Neural progenitor cell (in vitro differentiated cells): Measurements from ENCODE around the gene CPNE4. TPM values are rescaled to one million over a fixed set of nuclear protein-coding genes. Genes with fewer than 3 reads are reported as not detected.

Experiments
- DNase-seq: peaks from one replicate; pipeline ENCODE4 v3.0.0-alpha.2; 2016; ENCODE audit warnings: low spot score
- H2AFZ ChIP-seq: fragments of 200-600 bp; sonication (generic); replicated peaks from 2 replicates; pipeline ENCODE4 v1.6.1; 2016; ENCODE audit warnings: antibody characterized with exemption
- H3F3A ChIP-seq: fragments of 200-600 bp; sonication (generic); 2 replicates; pipeline ENCODE4 v1.6.1; 2016; ENCODE audit warnings: antibody characterized with exemption, low read depth
- H3K27ac ChIP-seq: fragments of 200-600 bp; sonication (generic); 2 replicates; pipeline ENCODE4 v1.5.1; 2016; ENCODE audit warnings: mild to moderate bottlenecking
- H3K27me3 ChIP-seq: fragments of 200-600 bp; sonication (generic); 2 replicates; pipeline ENCODE4 v1.6.1; 2016; ENCODE audit warnings: mild to moderate bottlenecking, moderate library complexity
- H3K36me3 ChIP-seq: fragments of 200-600 bp; sonication (generic); 2 replicates; pipeline ENCODE4 v1.5.1; 2016
- H3K4me1 ChIP-seq: fragments of 200-600 bp; sonication (generic); 2 replicates; pipeline ENCODE4 v1.6.1; 2016; ENCODE audit warnings: mixed run types
- H3K4me2 ChIP-seq: fragments of 200-600 bp; sonication (generic); 2 replicates; pipeline ENCODE4 v1.6.1; 2016
- H3K4me3 ChIP-seq: fragments of 200-600 bp; sonication (generic); 2 replicates; pipeline ENCODE4 v1.5.1; 2016
- H3K79me2 ChIP-seq: fragments of 200-600 bp; sonication (generic); 2 replicates; pipeline ENCODE4 v1.6.1; 2016; ENCODE audit warnings: low read depth
- H3K9ac ChIP-seq: fragments of 200-600 bp; sonication (generic); 2 replicates; pipeline ENCODE4 v1.6.1; 2016
- H3K9me3 ChIP-seq: fragments of 200-600 bp; sonication (generic); 2 replicates; pipeline ENCODE4 v1.5.1; 2016; ENCODE audit warnings: low read depth
- H4K20me1 ChIP-seq: fragments of 200-600 bp; sonication (generic); 2 replicates; pipeline ENCODE4 v1.6.1; 2016; ENCODE audit warnings: low read depth
- H3K27ac Mint-ChIP-seq: 3 replicates; pipeline ENCODE4 v1.8.0; 2021; ENCODE audit warnings: mixed read lengths
- H3K27me3 Mint-ChIP-seq: 2 replicates; pipeline ENCODE4 v1.8.0; 2022; ENCODE audit warnings: low read depth, mild to moderate bottlenecking, inconsistent platforms, moderate library complexity, mixed read lengths; ENCODE audit not compliant: insufficient read depth
- H3K36me3 Mint-ChIP-seq: 3 replicates; pipeline ENCODE4 v1.8.0; 2021; ENCODE audit warnings: mixed read lengths
- H3K4me1 Mint-ChIP-seq: 3 replicates; pipeline ENCODE4 v1.8.0; 2021; ENCODE audit warnings: mixed read lengths
- H3K4me3 Mint-ChIP-seq: 3 replicates; pipeline ENCODE4 v1.8.0; 2021; ENCODE audit warnings: mild to moderate bottlenecking, moderate library complexity, mixed read lengths
- H3K9me3 Mint-ChIP-seq: 3 replicates; pipeline ENCODE4 v1.8.0; 2020; ENCODE audit warnings: mixed read lengths
- CTCF ChIP-seq: fragments of 200-600 bp; sonication (generic); IDR thresholded peaks from 2 replicates; pipeline ENCODE4 v1.5.1; 2017; ENCODE audit warnings: antibody characterized with exemption, mild to moderate bottlenecking
- EZH2 ChIP-seq: fragments of 200-600 bp; sonication (generic); IDR thresholded peaks from 2 replicates; pipeline ENCODE4 v1.6.1; 2017; ENCODE audit warnings: antibody characterized with exemption, mild to moderate bottlenecking, moderate library complexity
- EZH2phosphoT487 ChIP-seq: fragments of 200-600 bp; sonication (generic); IDR thresholded peaks from 2 replicates; pipeline ENCODE4 v1.6.1; 2017; ENCODE audit warnings: antibody characterized with exemption
- total RNA-seq: library from RNA; depleted of rRNA; stranded (reverse); fragments of >200 nt; gene quantifications from 2 replicates; pipeline ENCODE4 v1.2.3, GENCODE V29; 2015; ENCODE audit warnings: low replicate concordance

Gene CPNE4
- total RNA-seq, 1 donor from 2014 or later: not detected

GRCh38 chr3:131619821-131620220, 415.0 kb downstream of the CPNE4 start:
- no peaks in the 10 kb centered on the region for H3K9me3 Mint-ChIP-seq
- H3K27ac ChIP-seq: no peak overlapping the region
- H3K27me3 Mint-ChIP-seq: peaks cover 4% of the 10 kb centered on the region
- no peaks in the 10 kb centered on the region for H3K36me3 Mint-ChIP-seq
- peaks cover 47% of the 10 kb centered on the region for H3K4me1 Mint-ChIP-seq
- peaks cover 13% of the 10 kb centered on the region for H3K4me1 ChIP-seq
- H3K79me2 ChIP-seq: no peaks in the 10 kb centered on the region
- H3K27me3 ChIP-seq: no peaks in the 10 kb centered on the region
- no peak overlapping the region for H3K9ac ChIP-seq
- DNase-seq: peak; percentile 43
- no peak overlapping the region for H2AFZ ChIP-seq
- no peaks in the 10 kb centered on the region for H3K9me3 ChIP-seq
- no peaks in the 10 kb centered on the region for H3F3A ChIP-seq
- no peaks in the 10 kb centered on the region for H3K36me3 ChIP-seq
- H3K4me2 ChIP-seq: peak overlapping the region; percentile 52
- no peak for TF ChIP-seq EZH2
- TF ChIP-seq EZH2phosphoT487: no peak
- no peak for TF ChIP-seq CTCF
- H4K20me1 ChIP-seq: no peaks in the 10 kb centered on the region
- H3K4me3 ChIP-seq: no peak overlapping the region
- peak overlapping the region; percentile 68 for H3K27ac Mint-ChIP-seq
- no peak overlapping the region for H3K4me3 Mint-ChIP-seq

GRCh38 chr3:131616719-131617118, 418.1 kb downstream of the CPNE4 start:
- Histone ChIP-seq H3K4me2 (no peak overlapping the region), H3K27ac (no peak overlapping the region), H3K4me3 (no peak overlapping the region), H4K20me1 (no peaks in the 10 kb centered on the region), H3F3A (no peaks in the 10 kb centered on the region), H2AFZ (no peak overlapping the region), H3K36me3 (no peaks in the 10 kb centered on the region), H3K79me2 (no peaks in the 10 kb centered on the region), H3K27me3 (no peaks in the 10 kb centered on the region), H3K9ac (no peak overlapping the region), H3K4me1 (peaks cover 13% of the 10 kb centered on the region), H3K9me3 (no peaks in the 10 kb centered on the region)
- Mint-ChIP-seq H3K9me3 (no peaks in the 10 kb centered on the region), H3K27ac (peak overlapping the region; percentile 11), H3K27me3 (peaks cover 4% of the 10 kb centered on the region), H3K36me3 (no peaks in the 10 kb centered on the region), H3K4me1 (peaks cover 27% of the 10 kb centered on the region), H3K4me3 (no peak overlapping the region)
- TF ChIP-seq EZH2 (no peak), EZH2phosphoT487 (no peak), CTCF (no peak)
- DNase-seq: no peak

- no peak overlapping the region for H3K27ac Mint-ChIP-seq
- Histone ChIP-seq H3F3A (no peaks in the 10 kb centered on the region), H3K9ac (no peak overlapping the region), H3K4me3 (no peak overlapping the region), H3K79me2 (no peaks in the 10 kb centered on the region), H3K9me3 (no peaks in the 10 kb centered on the region), H3K36me3 (no peaks in the 10 kb centered on the region), H3K4me1 (no peaks in the 10 kb centered on the region), H3K27me3 (no peaks in the 10 kb centered on the region), H3K27ac (no peak overlapping the region), H2AFZ (no peak overlapping the region), H4K20me1 (no peaks in the 10 kb centered on the region), H3K4me2 (no peak overlapping the region)
- TF ChIP-seq EZH2phosphoT487 (no peak), EZH2 (no peak), CTCF (no peak)
- peaks cover 2% of the 10 kb centered on the region for H3K4me1 Mint-ChIP-seq
- no peak for DNase-seq
- H3K36me3 Mint-ChIP-seq: no peaks in the 10 kb centered on the region
- H3K4me3 Mint-ChIP-seq: no peak overlapping the region
- H3K9me3 Mint-ChIP-seq: no peaks in the 10 kb centered on the region
- peaks cover 2% of the 10 kb centered on the region for H3K27me3 Mint-ChIP-seq
Observed at GRCh38 chr3:131612745-131613144, 422.1 kb downstream of the CPNE4 start.
